Left lung (tissue), 10 donors: ENCODE measurements around the gene C1orf159. TPM values are rescaled to one million over a fixed set of nuclear protein-coding genes. Genes with fewer than 3 reads are reported as not detected.

Source experiments
- ATAC-seq: fragments of 200-7000 bp; cut with Tn5 transposase; one replicate; pipeline ENCODE4 v1.9.1; 2020; ENCODE audit warnings: moderate library complexity
- DNase-seq, 4 donors: peaks; one replicate each; pipeline ENCODE4 v3.0.0-alpha.2; 2013 to 2020
- H3K27ac ChIP-seq, 2 donors: fragments of 200-600 bp; sonication (generic) in 1 of 2; one replicate each; pipeline versions ENCODE4 v1.5.0 to v1.8.0; 2020 to 2021
- H3K27me3 ChIP-seq, 2 donors: fragments of 200-600 bp; sonication (generic) in 1 of 2; one replicate each; pipeline versions ENCODE4 v1.5.0 to v1.8.0; 2020 to 2021
- H3K36me3 ChIP-seq, 2 donors: fragments of 200-600 bp; sonication (generic) in 1 of 2; one replicate each; pipeline versions ENCODE4 v1.5.0 to v1.8.0; 2020 to 2021
- H3K4me1 ChIP-seq, 2 donors: fragments of 200-600 bp; one replicate each; pipeline ENCODE4 v1.8.0; 2021
- H3K4me3 ChIP-seq, 2 donors: fragments of 200-600 bp; sonication (generic) in 1 of 2; one replicate each; pipeline versions ENCODE4 v1.5.0 to v1.8.0; 2020 to 2021; ENCODE audit warnings: mild to moderate bottlenecking in 1 of 2
- H3K9me3 ChIP-seq, 2 donors: fragments of 200-600 bp; sonication (generic) in 1 of 2; one replicate each; pipeline versions ENCODE4 v1.5.0 to v1.8.0; 2020 to 2021
- CTCF ChIP-seq, 2 donors: fragments of 200-600 bp; sonication (generic) in 1 of 2; IDR thresholded peaks; one replicate each; pipeline versions ENCODE4 v1.5.0 to v1.8.0; 2021; ENCODE audit warnings: antibody characterized with exemption in 2 of 2
- intact Hi-C, 2 donors: fragments of 100-400 bp; cut with DNase I; formaldehyde crosslinking; loops; one replicate each; pipeline versions ENCODE4 v1.11.2 to v1.14.2; 2022
- polyA plus RNA-seq, 6 donors: library from polyadenylated mRNA; unstranded; fragments of 120-200 nt; gene quantifications; one replicate each; pipeline ENCODE4 v1.2.1, GENCODE V29; 2013; ENCODE audit not compliant: insufficient read length in 6 of 6
- total RNA-seq, 2 donors: library from RNA; stranded (reverse); fragmentation: NEBNext Ultra II Directional; extraction: Animal tissue kit (Norgen Biotek cat#: 25700); gene quantifications; one replicate each; pipeline ENCODE4 v1.2.1, GENCODE V29; 2021
- donor health status: DM: no; HTN: yes; CAD: no.
- donor health status: DM: no; HTN: no; CAD: no.

The C1orf159 gene
- total and polyA plus RNA-seq, 8 donors = 7.7 to 16.0 (median 10.1) TPM

- Histone ChIP-seq H3K4me1 (no peaks in the 10 kb centered on the region), H3K9me3 (no peaks in the 10 kb centered on the region), H3K4me3 (no peak overlapping the region), H3K27me3 (no peaks in the 10 kb centered on the region), H3K27ac (no peak overlapping the region), H3K36me3 (no peaks in the 10 kb centered on the region)
- ATAC-seq (no peak), DNase-seq (no peak)
- intact Hi-C loops = no loop called here
- no peak for TF ChIP-seq CTCF (IDR thresholded peaks at IDR 0.05)
These were observed 23.6 kb downstream of the C1orf159 start for GRCh38 chr1:1092149-1092855.

GRCh38 chr1:1091344-1092148 lies 24.3 kb downstream of the C1orf159 start:
- H3K36me3 ChIP-seq = no peaks in the 10 kb centered on the region
- DNase-seq (peak in 1 of 4 donors; percentile 30), ATAC-seq (no peak)
- H3K4me1 ChIP-seq = no peaks in the 10 kb centered on the region
- no peak overlapping the region for H3K4me3 ChIP-seq
- no peaks in the 10 kb centered on the region for H3K27me3 ChIP-seq
- H3K27ac ChIP-seq = no peak overlapping the region
- intact Hi-C loops = no loop called here
- no peaks in the 10 kb centered on the region for H3K9me3 ChIP-seq
- no peak for TF ChIP-seq CTCF (IDR thresholded peaks at IDR 0.05)

GRCh38 chr1:1090424-1091343 lies 25.2 kb downstream of the C1orf159 start:
- Histone ChIP-seq H3K4me3 (no peak overlapping the region), H3K27ac (no peak overlapping the region), H3K4me1 (no peaks in the 10 kb centered on the region), H3K36me3 (no peaks in the 10 kb centered on the region), H3K9me3 (no peaks in the 10 kb centered on the region), H3K27me3 (no peaks in the 10 kb centered on the region)
- no peak for DNase-seq
- TF ChIP-seq CTCF (IDR thresholded peaks at IDR 0.05) = no peak
- intact Hi-C loops = no loop called here
- ATAC-seq = no peak

GRCh38 chr1:1089731-1090423 lies 26.0 kb downstream of the C1orf159 start:
- Histone ChIP-seq H3K4me1 (no peaks in the 10 kb centered on the region), H3K27me3 (no peaks in the 10 kb centered on the region), H3K4me3 (no peak overlapping the region), H3K27ac (no peak overlapping the region), H3K9me3 (no peaks in the 10 kb centered on the region), H3K36me3 (no peaks in the 10 kb centered on the region)
- DNase-seq (no peak), ATAC-seq (no peak)
- no peak for TF ChIP-seq CTCF (IDR thresholded peaks at IDR 0.05)
- intact Hi-C loops = no loop called here
